HepG2 (cell line): ENCODE data around the gene BAHCC1. TPM values are rescaled to one million over a fixed set of nuclear protein-coding genes. Genes with fewer than 3 reads are reported as not detected.
A peak's percentile ranks its signal among the peaks of the same experiment; 100 is the strongest.

ENCODE experiments used
- AGO1 ChIP-seq: fragments of 200-400 bp; formaldehyde crosslinking; IDR thresholded peaks from 2 replicates; pipeline ENCODE4 v1.6.1; 2017; ENCODE audit warnings: mild to moderate bottlenecking, low read depth, low read length, moderate library complexity; ENCODE audit not compliant: poor library complexity, severe bottlenecking
- AHR ChIP-seq: IDR thresholded peaks from 2 replicates; pipeline ENCODE4 v1.6.1; 2018; ENCODE audit warnings: missing genetic modification reagents, missing compliant biosample characterization
- CC2D1A ChIP-seq: sonication (generic); formaldehyde crosslinking; IDR thresholded peaks from 2 replicates; pipeline ENCODE4 v1.8.1; 2023; ENCODE audit warnings: mild to moderate bottlenecking, missing genetic modification reagents
- HMG20B ChIP-seq: conservative IDR thresholded peaks from 2 replicates; pipeline ENCODE4 v1.6.1; 2016; ENCODE audit warnings: missing genetic modification reagents, missing compliant biosample characterization
- HOXD1 ChIP-seq: sonication (generic); formaldehyde crosslinking; IDR thresholded peaks from 2 replicates; pipeline ENCODE4 v1.5.0; 2020; ENCODE audit warnings: missing genetic modification reagents
- MBNL3 ChIP-seq: fragments of 250-450 bp; sonication (Bioruptor Pico); conservative IDR thresholded peaks from 2 replicates; pipeline ENCODE4 v1.8.0; 2022; ENCODE audit warnings: mild to moderate bottlenecking, inconsistent platforms
- RBM22 ChIP-seq: fragments of 200-400 bp; formaldehyde crosslinking; optimal IDR thresholded peaks from 2 replicates; pipeline ENCODE3; 2017; ENCODE audit warnings: mild to moderate bottlenecking, low read length, moderate library complexity
- SMC3 ChIP-seq: IDR thresholded peaks from 2 replicates; pipeline ENCODE4 v1.6.1; 2011; ENCODE audit warnings: low read length, improper control_type of control experiment
- TAF15 ChIP-seq: fragments of 200-400 bp; formaldehyde crosslinking; IDR thresholded peaks from one replicate; pipeline ENCODE4 v1.6.1; 2018; ENCODE audit warnings: mild to moderate bottlenecking, low read depth, low read length; ENCODE audit not compliant: poor library complexity, severe bottlenecking
- ZNF160 ChIP-seq: sonication (generic); formaldehyde crosslinking; IDR thresholded peaks from 2 replicates; pipeline ENCODE4 v1.8.0; 2022; ENCODE audit warnings: mild to moderate bottlenecking, inconsistent platforms, missing genetic modification reagents
- ZNF326 ChIP-seq: sonication (generic); formaldehyde crosslinking; IDR thresholded peaks from 2 replicates; pipeline ENCODE4 v1.4.0; 2020; ENCODE audit warnings: missing genetic modification reagents, borderline replicate concordance
- ZNF768 ChIP-seq: sonication (generic); formaldehyde crosslinking; IDR thresholded peaks from 2 replicates; pipeline ENCODE4 v1.4.0; 2020; ENCODE audit warnings: missing genetic modification reagents
- polyA plus RNA-seq, 8 experiments: library from polyadenylated mRNA; depleted of rRNA in 3 of 8; stranded (reverse) in 7 of 8; unstranded in 1 of 8; fragments of >200 nt; fragmentation: Illumina TruSeq in 4 of 8; extraction: Trizol in 4 of 8; gene quantifications; 2 replicates each; pipeline versions ENCODE4 v1.2.1 to v1.2.3, GENCODE V29; 2011 to 2016; ENCODE audit warnings: low read depth in 4 of 8, missing spikeins in 1 of 8, mixed read lengths in 1 of 8; ENCODE audit not compliant: insufficient read depth in 1 of 8
- total RNA-seq, 5 experiments: library from RNA; depleted of rRNA; stranded (reverse); fragments of >200 nt; fragmentation: Illumina TruSeq; extraction: Trizol; gene quantifications; 2 replicates each; pipeline ENCODE4 v1.2.3, GENCODE V29; 2016; ENCODE audit warnings: low read depth in 1 of 5
- TF ChIP-seq, protein P1 (sequence below): sonication (generic); formaldehyde crosslinking; IDR thresholded peaks from 2 replicates; pipeline ENCODE4 v1.4.0; 2020; ENCODE audit warnings: missing genetic modification reagents
- TF ChIP-seq, protein P2 (sequence below): sonication (generic); formaldehyde crosslinking; IDR thresholded peaks from 2 replicates; pipeline ENCODE4 v1.8.0; 2022; ENCODE audit warnings: mild to moderate bottlenecking, missing genetic modification reagents
- TF ChIP-seq, protein P3 (sequence below): sonication (generic); formaldehyde crosslinking; IDR thresholded peaks from 2 replicates; pipeline ENCODE4 v1.4.0; 2020; ENCODE audit warnings: missing genetic modification reagents
- TF ChIP-seq, protein P4 (sequence below): sonication (generic); formaldehyde crosslinking; IDR thresholded peaks from 2 replicates; pipeline ENCODE4 v1.8.0; 2022; ENCODE audit warnings: missing genetic modification reagents, mild to moderate bottlenecking, moderate library complexity, borderline replicate concordance

The BAHCC1 gene
- total and polyA plus RNA-seq, 2 of the 13 experiments (the other 11 are each of a cell fraction or from before 2014, with no cell fraction given) = 1.4 to 1.7 TPM

DNA sequence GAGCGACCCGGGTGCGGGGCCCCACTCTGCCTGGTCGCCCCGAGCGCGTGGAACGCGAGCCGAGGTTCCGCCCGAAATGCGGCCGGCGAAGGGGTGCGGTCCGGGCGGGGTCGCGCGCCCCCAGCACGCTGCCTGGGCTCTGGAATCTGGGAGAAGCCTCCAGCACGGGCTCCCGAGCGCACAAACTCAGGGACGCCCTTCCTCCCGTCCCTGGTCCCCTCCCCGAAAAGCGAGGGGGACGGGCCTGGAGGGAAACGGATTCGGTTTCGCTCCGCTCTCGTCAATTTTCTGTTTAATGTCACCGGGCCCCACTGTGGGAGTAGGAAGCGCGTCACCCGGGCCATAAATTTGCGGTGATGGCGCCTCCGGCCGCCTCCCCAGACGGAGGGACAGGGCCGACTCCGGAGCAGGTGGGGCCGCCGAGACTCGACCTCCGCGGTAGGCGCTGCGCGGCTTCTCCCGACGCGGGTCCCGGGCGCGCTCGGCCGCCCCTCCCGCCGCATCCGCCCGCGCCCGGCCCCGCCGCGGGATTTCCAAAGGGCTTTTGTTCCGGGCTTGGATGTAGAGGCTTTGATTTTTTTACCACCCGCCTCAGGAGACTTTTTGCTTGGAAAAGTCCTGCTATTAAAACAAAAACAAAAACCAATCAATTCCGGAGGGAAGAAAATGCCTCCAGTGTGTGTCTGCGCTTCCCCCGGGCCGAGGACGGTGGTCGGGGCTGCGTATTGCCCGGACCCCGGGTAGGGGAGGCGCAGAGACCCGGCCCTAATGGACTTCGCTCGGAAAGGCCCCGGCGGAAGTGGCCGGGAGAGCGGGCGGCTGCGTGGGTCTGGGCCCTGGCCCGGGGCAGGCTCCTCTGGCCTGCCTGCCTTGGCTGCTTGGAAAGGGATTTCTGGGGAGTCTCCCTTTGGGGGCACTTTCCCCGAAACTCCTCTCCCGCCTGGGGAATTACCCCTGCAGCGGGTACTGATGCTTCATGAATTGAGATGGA lies 7.9 kb upstream of the BAHCC1 start (continued):
- TF ChIP-seq, protein P1, sequence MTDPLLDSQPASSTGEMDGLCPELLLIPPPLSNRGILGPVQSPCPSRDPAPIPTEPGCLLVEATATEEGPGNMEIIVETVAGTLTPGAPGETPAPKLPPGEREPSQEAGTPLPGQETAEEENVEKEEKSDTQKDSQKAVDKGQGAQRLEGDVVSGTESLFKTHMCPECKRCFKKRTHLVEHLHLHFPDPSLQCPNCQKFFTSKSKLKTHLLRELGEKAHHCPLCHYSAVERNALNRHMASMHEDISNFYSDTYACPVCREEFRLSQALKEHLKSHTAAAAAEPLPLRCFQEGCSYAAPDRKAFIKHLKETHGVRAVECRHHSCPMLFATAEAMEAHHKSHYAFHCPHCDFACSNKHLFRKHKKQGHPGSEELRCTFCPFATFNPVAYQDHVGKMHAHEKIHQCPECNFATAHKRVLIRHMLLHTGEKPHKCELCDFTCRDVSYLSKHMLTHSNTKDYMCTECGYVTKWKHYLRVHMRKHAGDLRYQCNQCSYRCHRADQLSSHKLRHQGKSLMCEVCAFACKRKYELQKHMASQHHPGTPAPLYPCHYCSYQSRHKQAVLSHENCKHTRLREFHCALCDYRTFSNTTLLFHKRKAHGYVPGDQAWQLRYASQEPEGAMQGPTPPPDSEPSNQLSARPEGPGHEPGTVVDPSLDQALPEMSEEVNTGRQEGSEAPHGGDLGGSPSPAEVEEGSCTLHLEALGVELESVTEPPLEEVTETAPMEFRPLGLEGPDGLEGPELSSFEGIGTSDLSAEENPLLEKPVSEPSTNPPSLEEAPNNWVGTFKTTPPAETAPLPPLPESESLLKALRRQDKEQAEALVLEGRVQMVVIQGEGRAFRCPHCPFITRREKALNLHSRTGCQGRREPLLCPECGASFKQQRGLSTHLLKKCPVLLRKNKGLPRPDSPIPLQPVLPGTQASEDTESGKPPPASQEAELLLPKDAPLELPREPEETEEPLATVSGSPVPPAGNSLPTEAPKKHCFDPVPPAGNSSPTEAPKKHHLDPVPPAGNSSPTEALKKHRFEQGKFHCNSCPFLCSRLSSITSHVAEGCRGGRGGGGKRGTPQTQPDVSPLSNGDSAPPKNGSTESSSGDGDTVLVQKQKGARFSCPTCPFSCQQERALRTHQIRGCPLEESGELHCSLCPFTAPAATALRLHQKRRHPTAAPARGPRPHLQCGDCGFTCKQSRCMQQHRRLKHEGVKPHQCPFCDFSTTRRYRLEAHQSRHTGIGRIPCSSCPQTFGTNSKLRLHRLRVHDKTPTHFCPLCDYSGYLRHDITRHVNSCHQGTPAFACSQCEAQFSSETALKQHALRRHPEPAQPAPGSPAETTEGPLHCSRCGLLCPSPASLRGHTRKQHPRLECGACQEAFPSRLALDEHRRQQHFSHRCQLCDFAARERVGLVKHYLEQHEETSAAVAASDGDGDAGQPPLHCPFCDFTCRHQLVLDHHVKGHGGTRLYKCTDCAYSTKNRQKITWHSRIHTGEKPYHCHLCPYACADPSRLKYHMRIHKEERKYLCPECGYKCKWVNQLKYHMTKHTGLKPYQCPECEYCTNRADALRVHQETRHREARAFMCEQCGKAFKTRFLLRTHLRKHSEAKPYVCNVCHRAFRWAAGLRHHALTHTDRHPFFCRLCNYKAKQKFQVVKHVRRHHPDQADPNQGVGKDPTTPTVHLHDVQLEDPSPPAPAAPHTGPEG (CRISPR knock-in tag) = no peak
- TF ChIP-seq, protein P2, sequence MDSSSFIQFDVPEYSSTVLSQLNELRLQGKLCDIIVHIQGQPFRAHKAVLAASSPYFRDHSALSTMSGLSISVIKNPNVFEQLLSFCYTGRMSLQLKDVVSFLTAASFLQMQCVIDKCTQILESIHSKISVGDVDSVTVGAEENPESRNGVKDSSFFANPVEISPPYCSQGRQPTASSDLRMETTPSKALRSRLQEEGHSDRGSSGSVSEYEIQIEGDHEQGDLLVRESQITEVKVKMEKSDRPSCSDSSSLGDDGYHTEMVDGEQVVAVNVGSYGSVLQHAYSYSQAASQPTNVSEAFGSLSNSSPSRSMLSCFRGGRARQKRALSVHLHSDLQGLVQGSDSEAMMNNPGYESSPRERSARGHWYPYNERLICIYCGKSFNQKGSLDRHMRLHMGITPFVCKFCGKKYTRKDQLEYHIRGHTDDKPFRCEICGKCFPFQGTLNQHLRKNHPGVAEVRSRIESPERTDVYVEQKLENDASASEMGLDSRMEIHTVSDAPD (CRISPR knock-in tag) = no peak
- TF ChIP-seq ZNF326 (no peak), ZNF768 (CRISPR knock-in tag) (no peak; the same call in 1 of the 2 replicates), TAF15 (no peak), HOXD1 (CRISPR knock-in tag) (peak; percentile 42; the same call in 1 of the 2 replicates), RBM22 (peak; percentile 19), AHR (no peak; the same call in 1 of the 2 replicates), ZNF160 (CRISPR knock-in tag) (no peak), HMG20B (no peak), SMC3 (no peak), MBNL3 (CRISPR knock-in tag) (no peak), AGO1 (peak; percentile 96), CC2D1A (CRISPR knock-in tag) (no peak)
- TF ChIP-seq, protein P3, sequence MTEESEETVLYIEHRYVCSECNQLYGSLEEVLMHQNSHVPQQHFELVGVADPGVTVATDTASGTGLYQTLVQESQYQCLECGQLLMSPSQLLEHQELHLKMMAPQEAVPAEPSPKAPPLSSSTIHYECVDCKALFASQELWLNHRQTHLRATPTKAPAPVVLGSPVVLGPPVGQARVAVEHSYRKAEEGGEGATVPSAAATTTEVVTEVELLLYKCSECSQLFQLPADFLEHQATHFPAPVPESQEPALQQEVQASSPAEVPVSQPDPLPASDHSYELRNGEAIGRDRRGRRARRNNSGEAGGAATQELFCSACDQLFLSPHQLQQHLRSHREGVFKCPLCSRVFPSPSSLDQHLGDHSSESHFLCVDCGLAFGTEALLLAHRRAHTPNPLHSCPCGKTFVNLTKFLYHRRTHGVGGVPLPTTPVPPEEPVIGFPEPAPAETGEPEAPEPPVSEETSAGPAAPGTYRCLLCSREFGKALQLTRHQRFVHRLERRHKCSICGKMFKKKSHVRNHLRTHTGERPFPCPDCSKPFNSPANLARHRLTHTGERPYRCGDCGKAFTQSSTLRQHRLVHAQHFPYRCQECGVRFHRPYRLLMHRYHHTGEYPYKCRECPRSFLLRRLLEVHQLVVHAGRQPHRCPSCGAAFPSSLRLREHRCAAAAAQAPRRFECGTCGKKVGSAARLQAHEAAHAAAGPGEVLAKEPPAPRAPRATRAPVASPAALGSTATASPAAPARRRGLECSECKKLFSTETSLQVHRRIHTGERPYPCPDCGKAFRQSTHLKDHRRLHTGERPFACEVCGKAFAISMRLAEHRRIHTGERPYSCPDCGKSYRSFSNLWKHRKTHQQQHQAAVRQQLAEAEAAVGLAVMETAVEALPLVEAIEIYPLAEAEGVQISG (CRISPR knock-in tag) = peak; percentile 43; the same call in 1 of the 2 replicates
- TF ChIP-seq, protein P4, sequence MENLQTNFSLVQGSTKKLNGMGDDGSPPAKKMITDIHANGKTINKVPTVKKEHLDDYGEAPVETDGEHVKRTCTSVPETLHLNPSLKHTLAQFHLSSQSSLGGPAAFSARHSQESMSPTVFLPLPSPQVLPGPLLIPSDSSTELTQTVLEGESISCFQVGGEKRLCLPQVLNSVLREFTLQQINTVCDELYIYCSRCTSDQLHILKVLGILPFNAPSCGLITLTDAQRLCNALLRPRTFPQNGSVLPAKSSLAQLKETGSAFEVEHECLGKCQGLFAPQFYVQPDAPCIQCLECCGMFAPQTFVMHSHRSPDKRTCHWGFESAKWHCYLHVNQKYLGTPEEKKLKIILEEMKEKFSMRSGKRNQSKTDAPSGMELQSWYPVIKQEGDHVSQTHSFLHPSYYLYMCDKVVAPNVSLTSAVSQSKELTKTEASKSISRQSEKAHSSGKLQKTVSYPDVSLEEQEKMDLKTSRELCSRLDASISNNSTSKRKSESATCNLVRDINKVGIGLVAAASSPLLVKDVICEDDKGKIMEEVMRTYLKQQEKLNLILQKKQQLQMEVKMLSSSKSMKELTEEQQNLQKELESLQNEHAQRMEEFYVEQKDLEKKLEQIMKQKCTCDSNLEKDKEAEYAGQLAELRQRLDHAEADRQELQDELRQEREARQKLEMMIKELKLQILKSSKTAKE (CRISPR knock-in tag) = no peak
